SK-N-SH (cell line): ENCODE measurements around the gene ST3GAL6.

Experiments used
- EP300 ChIP-seq, 2 experiments: IDR thresholded peaks; 2 replicates each; pipeline versions ENCODE4 v1.4.0 to v1.6.1; 2012; ENCODE audit warnings: borderline replicate concordance in 1 of 2, low read depth in 1 of 2, low read length in 1 of 2
- EZH2phosphoT487 ChIP-seq: fragments of 200-600 bp; sonication (generic); IDR thresholded peaks from 2 replicates; pipeline ENCODE4 v1.6.1; 2017; ENCODE audit warnings: low read depth, mixed run types, mild to moderate bottlenecking, antibody characterized with exemption, moderate library complexity, borderline replicate concordance
- FOSL2 ChIP-seq: IDR thresholded peaks from 2 replicates; pipeline ENCODE4 v1.4.0; 2012; ENCODE audit warnings: low read depth, mild to moderate bottlenecking, moderate library complexity, borderline replicate concordance
- FOXJ3 ChIP-seq: sonication (generic); formaldehyde crosslinking; IDR thresholded peaks from 2 replicates; pipeline ENCODE4 v1.5.1; 2020; ENCODE audit warnings: mild to moderate bottlenecking, missing genetic modification reagents
- FOXM1 ChIP-seq: IDR thresholded peaks from 2 replicates; pipeline ENCODE4 v1.4.0; 2012; ENCODE audit warnings: low read depth, mild to moderate bottlenecking
- GABPA ChIP-seq: IDR thresholded peaks from 2 replicates; pipeline ENCODE4 v1.4.0; 2012; ENCODE audit warnings: low read depth, mild to moderate bottlenecking
- JUND ChIP-seq: IDR thresholded peaks from 2 replicates; pipeline ENCODE4 v1.4.0; 2012
- NRF1 ChIP-seq: IDR thresholded peaks from 2 replicates; pipeline ENCODE4 v1.6.1; 2012; ENCODE audit warnings: low read depth, mild to moderate bottlenecking, low read length
- POLR2AphosphoS5 ChIP-seq: IDR thresholded peaks from 2 replicates; pipeline ENCODE4 v1.6.1; 2012; ENCODE audit warnings: low read depth, low read length
- TAF1 ChIP-seq: IDR thresholded peaks from 2 replicates; pipeline ENCODE4 v1.6.1; 2012; ENCODE audit warnings: low read depth, mild to moderate bottlenecking, low read length, moderate library complexity, borderline replicate concordance
- YY1 ChIP-seq: IDR thresholded peaks from 2 replicates; pipeline ENCODE4 v1.4.0; 2012; ENCODE audit warnings: low read depth, mild to moderate bottlenecking
- TF ChIP-seq, protein P1 (sequence below): fragments of 200-600 bp; sonication (generic); IDR thresholded peaks from 2 replicates; pipeline ENCODE4 v1.6.1; 2017; ENCODE audit warnings: antibody characterized with exemption, mild to moderate bottlenecking, moderate library complexity
- TF ChIP-seq, protein P2 (sequence below): fragments of 150-350 bp; IDR thresholded peaks from 2 replicates; pipeline ENCODE4 v1.6.1; 2017; ENCODE audit warnings: antibody characterized with exemption, low read length, low read depth, borderline replicate concordance
- TF ChIP-seq, protein P3 (sequence below): IDR thresholded peaks from 2 replicates; pipeline ENCODE4 v1.4.0; 2012; ENCODE audit warnings: low read depth, borderline replicate concordance

DNA sequence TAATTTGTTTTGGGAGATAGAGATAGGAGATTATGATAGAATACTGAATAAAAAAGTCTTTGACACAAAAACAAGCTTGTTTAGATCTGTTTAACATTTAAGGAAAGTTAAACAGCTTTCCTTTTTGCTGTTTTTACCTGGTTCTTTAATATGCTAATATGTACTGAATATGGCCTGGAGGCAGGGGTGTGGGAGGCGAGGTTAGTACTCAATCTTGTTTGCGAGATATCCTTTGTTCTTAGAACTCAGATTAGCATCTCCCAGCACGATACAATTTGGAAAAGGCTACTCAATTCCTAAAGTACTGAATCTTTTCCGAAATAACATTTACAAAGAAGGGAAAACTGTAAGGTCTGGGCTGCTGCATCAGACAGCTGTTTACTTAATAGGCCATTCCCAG, 40.8 kb upstream of the ST3GAL6 start:
- TF ChIP-seq GABPA (no peak), POLR2AphosphoS5 (no peak), EZH2phosphoT487 (no peak), TAF1 (no peak), FOXM1 (no peak), JUND (no peak), EP300 (IDR thresholded peaks at IDR 0.05; ENCODE audit: borderline replicate concordance in 1 of 2, low read depth in 1 of 2, low read length in 1 of 2) (no peak), FOXJ3 (no peak), NRF1 (no peak), YY1 (no peak), FOSL2 (no peak)
- TF ChIP-seq, protein P1, sequence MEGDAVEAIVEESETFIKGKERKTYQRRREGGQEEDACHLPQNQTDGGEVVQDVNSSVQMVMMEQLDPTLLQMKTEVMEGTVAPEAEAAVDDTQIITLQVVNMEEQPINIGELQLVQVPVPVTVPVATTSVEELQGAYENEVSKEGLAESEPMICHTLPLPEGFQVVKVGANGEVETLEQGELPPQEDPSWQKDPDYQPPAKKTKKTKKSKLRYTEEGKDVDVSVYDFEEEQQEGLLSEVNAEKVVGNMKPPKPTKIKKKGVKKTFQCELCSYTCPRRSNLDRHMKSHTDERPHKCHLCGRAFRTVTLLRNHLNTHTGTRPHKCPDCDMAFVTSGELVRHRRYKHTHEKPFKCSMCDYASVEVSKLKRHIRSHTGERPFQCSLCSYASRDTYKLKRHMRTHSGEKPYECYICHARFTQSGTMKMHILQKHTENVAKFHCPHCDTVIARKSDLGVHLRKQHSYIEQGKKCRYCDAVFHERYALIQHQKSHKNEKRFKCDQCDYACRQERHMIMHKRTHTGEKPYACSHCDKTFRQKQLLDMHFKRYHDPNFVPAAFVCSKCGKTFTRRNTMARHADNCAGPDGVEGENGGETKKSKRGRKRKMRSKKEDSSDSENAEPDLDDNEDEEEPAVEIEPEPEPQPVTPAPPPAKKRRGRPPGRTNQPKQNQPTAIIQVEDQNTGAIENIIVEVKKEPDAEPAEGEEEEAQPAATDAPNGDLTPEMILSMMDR: no peak
- TF ChIP-seq, protein P2, sequence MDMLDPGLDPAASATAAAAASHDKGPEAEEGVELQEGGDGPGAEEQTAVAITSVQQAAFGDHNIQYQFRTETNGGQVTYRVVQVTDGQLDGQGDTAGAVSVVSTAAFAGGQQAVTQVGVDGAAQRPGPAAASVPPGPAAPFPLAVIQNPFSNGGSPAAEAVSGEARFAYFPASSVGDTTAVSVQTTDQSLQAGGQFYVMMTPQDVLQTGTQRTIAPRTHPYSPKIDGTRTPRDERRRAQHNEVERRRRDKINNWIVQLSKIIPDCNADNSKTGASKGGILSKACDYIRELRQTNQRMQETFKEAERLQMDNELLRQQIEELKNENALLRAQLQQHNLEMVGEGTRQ: no peak
- TF ChIP-seq, protein P3, sequence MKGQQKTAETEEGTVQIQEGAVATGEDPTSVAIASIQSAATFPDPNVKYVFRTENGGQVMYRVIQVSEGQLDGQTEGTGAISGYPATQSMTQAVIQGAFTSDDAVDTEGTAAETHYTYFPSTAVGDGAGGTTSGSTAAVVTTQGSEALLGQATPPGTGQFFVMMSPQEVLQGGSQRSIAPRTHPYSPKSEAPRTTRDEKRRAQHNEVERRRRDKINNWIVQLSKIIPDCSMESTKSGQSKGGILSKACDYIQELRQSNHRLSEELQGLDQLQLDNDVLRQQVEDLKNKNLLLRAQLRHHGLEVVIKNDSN: no peak
